ENCODE data around the gene SAMD14.
A peak's percentile ranks its signal among the peaks of the same experiment; 100 is the strongest.

The SAMD14 gene

DNA sequence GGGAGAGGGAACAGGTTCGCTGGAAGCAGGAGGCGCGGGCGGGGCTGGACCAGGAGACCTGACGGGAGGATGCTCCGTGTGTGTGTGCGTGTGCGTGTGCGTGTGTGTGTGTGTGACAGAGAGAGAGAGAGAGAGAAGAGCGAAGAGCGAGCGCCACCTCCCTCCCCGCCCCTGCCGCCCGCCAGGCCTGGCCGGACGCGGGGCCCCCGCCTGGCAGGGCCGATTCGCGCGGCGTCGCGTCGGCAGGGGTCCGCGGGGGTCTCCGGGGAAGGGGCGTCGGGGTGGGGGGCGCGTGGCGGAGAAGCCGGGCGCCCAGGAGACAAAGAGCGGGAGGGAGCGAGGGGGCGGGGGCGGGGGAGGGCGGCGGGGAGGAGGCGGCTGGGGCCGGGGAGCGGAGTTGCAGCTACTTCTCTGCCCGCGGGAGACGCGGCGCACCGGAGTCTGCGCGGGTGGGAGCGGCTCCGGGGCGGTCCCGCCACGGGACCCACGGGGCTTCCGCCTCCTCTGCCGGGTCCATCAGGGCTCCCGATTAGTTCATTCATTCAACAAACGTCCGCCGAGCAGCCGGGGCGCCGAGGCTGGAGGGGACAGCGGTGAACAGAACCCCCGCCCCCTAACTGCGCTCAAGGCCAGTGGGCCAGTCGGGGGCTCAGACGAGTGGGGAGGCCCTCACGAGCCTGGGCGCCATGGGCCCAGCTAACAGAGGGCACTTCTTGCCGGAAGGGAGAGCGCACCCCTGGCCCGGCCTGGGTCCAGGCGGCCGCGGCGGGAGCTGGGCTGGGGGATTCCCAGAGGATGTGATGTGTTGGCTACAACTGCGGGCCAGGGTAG lies at the start of gene SAMD14:
Gene SAMD14 (minus strand): TSS at position 433 of the 831 bp plus-strand sequence. CDS start 5,201 bp downstream, outside the sequence.
- H3K4me1 ChIP-seq (ENCODE audit: insufficient read depth, low read length) = peaks cover 19% of the 10 kb centered on the region
- no peaks in the 10 kb centered on the region for H3K9me3 ChIP-seq (ENCODE audit: low read length)
- no peaks in the 10 kb centered on the region for H3K27me3 ChIP-seq (ENCODE audit: insufficient read depth, low read length)
- peak within 1 kb of the TSS; percentile 91 for H2AFZ ChIP-seq (ENCODE audit: low read depth, low read length)
- H3K36me3 ChIP-seq (ENCODE audit: insufficient read depth, low read length) = peaks cover 2% of the 10 kb centered on the region
- H3K4me3 ChIP-seq (ENCODE audit: low read length) = peak within 1 kb of the TSS; percentile 60

DNA sequence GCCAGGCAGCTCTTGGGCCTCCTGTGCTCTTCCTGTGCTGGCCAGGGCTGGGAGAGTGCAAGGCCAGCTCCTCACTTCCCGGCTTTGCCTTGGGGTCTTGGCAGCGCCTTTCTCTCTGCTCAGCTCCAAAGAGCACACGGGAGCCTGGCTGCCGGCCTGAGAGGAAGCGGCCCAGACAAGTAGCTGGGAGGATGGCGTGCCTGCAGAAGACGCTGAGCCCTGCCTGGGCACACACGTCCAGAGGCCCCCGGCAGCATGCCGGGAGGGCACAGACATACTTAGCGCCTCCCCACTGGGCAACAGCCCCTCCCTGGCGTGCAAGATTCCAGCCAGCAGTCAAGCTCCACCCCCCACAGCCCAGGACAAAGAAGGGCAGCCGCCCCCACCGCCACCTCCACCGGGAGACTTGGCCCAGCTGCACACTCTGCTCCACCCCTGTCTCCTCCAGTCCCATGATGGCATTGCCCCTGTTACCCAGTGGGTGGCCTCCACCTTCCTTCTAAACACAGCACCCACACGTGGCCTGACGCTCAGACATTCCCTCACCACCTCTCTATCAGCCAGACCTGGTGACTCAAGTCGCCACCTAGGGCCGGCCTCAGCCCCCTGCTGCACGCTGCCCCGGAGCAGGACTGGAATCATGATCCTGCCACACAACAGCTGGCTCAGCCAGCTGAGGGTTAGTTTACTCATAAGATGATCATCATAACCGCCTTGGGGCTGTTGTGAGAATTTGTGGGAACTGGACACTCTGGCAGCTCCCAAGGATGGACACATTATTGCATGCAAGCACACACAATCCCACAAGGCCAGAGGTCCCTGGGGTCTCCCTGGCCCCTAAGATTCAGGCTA lies 48.2 kb upstream of the SAMD14 start:
- Histone ChIP-seq H3K27me3 (ENCODE audit: insufficient read depth, low read length) (peaks cover 10% of the 10 kb centered on the region), H3K4me3 (ENCODE audit: low read length) (peak overlapping the region; percentile 1), H3K4me1 (ENCODE audit: insufficient read depth, low read length) (peaks cover 10% of the 10 kb centered on the region), H3K36me3 (ENCODE audit: insufficient read depth, low read length) (no peaks in the 10 kb centered on the region), H3K9me3 (ENCODE audit: low read length) (no peaks in the 10 kb centered on the region), H2AFZ (ENCODE audit: low read depth, low read length) (peak overlapping the region; percentile 26)

DNA sequence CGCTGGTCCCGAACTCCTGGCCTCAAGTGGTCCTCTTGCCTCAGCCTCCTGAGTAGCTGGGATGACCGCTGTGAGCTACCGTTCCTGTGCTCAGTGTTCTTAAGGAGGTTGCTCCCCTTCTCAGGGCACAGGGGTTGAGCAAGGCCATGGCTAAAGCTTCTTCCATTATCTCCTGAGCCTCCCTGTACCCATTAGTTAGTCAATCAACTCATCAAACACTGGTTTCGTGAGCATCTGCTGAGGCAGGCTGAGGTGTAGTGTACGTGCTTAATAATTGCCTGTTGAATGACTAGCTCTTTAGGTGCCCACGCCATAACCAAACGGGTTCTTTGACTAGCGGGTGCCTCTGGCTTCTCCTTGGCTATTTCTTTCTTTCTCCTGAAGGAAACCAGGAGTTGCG lies 47.5 kb upstream of the SAMD14 start:
- Histone ChIP-seq H3K36me3 (ENCODE audit: insufficient read depth, low read length) (no peaks in the 10 kb centered on the region), H3K4me1 (ENCODE audit: insufficient read depth, low read length) (peaks cover 10% of the 10 kb centered on the region), H3K4me3 (ENCODE audit: low read length) (no peak overlapping the region), H3K9me3 (ENCODE audit: low read length) (no peaks in the 10 kb centered on the region), H3K27me3 (ENCODE audit: insufficient read depth, low read length) (peaks cover 10% of the 10 kb centered on the region), H2AFZ (ENCODE audit: low read depth, low read length) (peak overlapping the region; percentile 26)

DNA sequence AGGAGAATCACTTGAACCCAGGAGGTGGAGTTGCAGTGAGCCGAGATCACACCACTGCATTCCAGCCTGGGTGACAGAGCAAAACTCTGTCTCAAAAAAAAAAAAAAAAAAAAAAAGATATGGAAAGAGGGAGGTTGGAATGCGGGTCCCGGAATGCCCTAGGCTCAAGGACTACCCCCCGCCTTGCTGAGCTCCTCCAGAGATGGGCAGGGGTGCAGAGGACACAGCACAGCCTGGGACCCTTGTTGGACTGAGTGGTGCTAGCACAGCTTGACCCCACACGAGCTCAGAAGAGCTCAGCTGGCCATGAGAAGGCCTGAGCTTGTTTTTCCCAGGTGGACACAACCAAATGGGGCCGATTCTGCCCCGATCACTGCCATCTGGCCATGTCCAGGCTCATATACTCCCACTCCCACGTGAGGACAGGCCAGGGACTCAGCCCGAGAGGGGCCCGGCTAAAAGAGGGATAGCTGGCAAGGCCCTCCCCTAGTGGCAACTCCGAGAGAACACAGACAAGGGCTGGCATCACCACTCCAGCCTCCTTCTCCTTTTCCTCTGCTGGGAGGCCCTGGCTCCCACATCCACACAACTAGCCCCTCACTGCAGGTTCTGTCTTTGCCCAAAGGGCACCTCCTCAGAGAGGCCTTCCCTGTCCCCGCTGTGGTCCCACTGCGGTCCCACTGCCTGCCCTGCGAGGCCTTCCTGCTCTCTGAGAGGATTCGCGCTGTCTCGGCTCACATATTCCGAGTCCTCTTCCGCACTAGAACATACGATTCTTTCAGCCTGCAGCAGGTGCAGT lies 46.8 kb upstream of the SAMD14 start:
- H3K4me3 ChIP-seq (ENCODE audit: low read length) = no peak overlapping the region
- H3K4me1 ChIP-seq (ENCODE audit: insufficient read depth, low read length) = peaks cover 10% of the 10 kb centered on the region
- no peaks in the 10 kb centered on the region for H3K9me3 ChIP-seq (ENCODE audit: low read length)
- no peaks in the 10 kb centered on the region for H3K36me3 ChIP-seq (ENCODE audit: insufficient read depth, low read length)
- no peak overlapping the region for H2AFZ ChIP-seq (ENCODE audit: low read depth, low read length)
- peaks cover 10% of the 10 kb centered on the region for H3K27me3 ChIP-seq (ENCODE audit: insufficient read depth, low read length)

DNA sequence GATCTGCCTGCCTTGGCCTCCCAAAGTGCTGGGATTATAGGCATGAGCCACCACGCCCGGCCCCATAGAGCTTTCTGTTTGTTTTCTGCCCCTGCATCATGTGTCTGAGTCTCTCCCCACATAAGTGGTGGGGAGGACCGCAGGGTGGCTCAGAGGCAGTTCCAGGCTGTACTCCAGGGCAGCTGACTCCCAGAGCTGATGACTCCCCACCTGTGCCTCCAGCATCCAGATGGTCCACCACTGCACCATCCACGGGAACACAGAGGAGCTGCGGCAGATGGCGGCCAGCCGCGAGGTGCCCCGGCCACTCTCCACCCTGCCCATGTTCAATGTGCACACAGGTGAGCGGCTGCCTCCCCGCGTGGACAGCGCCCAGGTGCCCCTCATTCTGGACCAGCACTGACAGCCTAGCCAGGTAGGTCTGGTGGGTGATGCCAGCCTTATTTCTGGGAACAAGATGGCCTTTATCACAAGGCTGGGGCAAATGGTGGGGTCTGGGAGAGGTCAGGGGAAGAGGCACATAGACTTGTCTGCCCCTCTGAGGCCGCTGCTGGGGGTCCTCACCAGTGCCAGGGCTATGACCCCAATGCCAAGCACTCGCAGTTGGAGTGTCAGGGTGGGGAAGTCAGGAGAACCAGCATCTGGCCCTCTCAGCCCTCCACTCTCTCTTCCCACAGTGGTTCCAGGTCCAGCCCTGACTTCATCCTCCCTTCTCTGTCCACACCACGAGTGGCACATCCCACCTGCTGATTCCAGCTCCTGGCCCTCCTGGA lies 45.3 kb upstream of the SAMD14 start:
- H3K4me3 ChIP-seq (ENCODE audit: low read length) = no peak overlapping the region
- H3K36me3 ChIP-seq (ENCODE audit: insufficient read depth, low read length) = no peaks in the 10 kb centered on the region
- H3K27me3 ChIP-seq (ENCODE audit: insufficient read depth, low read length) = peaks cover 6% of the 10 kb centered on the region
- H2AFZ ChIP-seq (ENCODE audit: low read depth, low read length) = no peak overlapping the region
- H3K4me1 ChIP-seq (ENCODE audit: insufficient read depth, low read length) = peaks cover 10% of the 10 kb centered on the region
- H3K9me3 ChIP-seq (ENCODE audit: low read length) = no peaks in the 10 kb centered on the region

DNA sequence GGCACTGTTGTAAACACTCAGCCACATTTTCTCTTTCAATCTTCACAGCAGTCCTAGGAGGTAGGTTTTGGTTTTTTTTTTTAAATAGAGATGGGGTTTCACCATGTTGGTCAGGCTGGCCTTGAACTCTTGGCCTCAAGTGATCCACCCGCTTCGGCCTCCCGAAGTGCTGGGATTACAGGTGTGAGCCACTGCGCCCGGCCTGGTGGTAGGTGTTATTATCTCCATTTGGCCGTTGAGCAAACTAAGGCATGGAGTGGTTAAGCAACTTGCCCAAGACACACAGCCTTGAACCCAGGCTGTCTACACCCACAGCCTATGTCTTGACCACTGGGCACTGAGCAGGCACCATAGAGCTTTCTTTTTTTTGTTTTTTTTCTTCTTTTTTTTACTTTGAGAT lies 44.5 kb upstream of the SAMD14 start:
- Histone ChIP-seq H2AFZ (ENCODE audit: low read depth, low read length) (no peak overlapping the region), H3K4me1 (ENCODE audit: insufficient read depth, low read length) (peaks cover 10% of the 10 kb centered on the region)

DNA sequence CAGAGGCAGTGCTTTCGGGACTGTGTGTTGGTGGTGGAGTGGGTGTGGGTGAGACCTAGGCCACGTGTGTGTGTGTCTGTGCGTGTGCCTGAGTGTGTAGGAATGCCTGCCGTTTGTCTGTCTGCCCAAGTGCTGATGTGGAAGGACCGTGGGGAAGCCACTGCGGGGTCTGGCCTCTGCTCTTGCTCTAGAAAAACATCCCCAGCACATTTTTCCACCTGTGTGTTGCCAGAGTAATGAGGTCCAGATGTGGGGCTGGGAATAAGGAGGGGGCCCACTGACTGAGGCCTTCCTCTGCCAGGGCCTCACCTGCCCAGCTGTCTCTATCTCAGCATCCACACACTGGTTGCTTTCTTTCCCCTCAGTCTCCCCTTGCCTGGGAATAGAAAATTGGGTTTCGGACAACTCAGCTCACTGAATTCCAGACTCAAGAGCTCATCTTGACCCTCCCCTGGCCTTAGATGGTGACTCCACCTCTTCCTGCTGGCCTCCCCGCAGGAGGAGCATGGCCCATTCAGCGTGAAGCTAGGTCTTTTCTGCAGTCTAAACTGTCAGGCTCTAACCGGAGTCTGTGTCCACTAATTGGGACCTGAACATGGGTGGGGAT lies 43.5 kb upstream of the SAMD14 start:
- H3K4me3 ChIP-seq (ENCODE audit: low read length) = no peak overlapping the region
- peaks cover 5% of the 10 kb centered on the region for H3K27me3 ChIP-seq (ENCODE audit: insufficient read depth, low read length)
- no peak overlapping the region for H2AFZ ChIP-seq (ENCODE audit: low read depth, low read length)
- no peaks in the 10 kb centered on the region for H3K9me3 ChIP-seq (ENCODE audit: low read length)
- peaks cover 10% of the 10 kb centered on the region for H3K4me1 ChIP-seq (ENCODE audit: insufficient read depth, low read length)
- H3K36me3 ChIP-seq (ENCODE audit: insufficient read depth, low read length) = no peaks in the 10 kb centered on the region

More for the DNA sequence above, 44.5 kb upstream of the SAMD14 start:
- no peak overlapping the region for H3K4me3 ChIP-seq (ENCODE audit: low read length)
- peaks cover 5% of the 10 kb centered on the region for H3K27me3 ChIP-seq (ENCODE audit: insufficient read depth, low read length)
- H3K36me3 ChIP-seq (ENCODE audit: insufficient read depth, low read length) = no peaks in the 10 kb centered on the region
- no peaks in the 10 kb centered on the region for H3K9me3 ChIP-seq (ENCODE audit: low read length)

DNA sequence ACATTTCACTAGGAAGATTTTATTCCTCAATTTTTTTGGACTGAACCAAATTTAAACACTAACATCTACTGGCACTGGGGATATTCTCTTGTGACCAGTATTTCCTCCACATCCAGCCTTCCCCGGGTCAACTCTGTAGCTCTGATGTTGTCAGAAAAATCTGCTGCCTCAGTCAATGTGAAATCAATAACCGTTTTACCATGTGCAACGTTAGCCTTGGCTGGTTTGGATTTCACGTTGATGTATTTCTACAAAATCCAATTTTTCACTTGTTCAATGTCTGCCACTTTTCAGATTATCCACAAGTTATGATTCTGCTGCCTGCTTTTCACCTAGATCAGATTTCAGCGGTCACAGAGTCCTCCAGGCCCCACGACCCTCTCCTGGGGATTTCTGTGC lies 43.0 kb upstream of the SAMD14 start:
- no peaks in the 10 kb centered on the region for H3K36me3 ChIP-seq (ENCODE audit: insufficient read depth, low read length)
- no peaks in the 10 kb centered on the region for H3K9me3 ChIP-seq (ENCODE audit: low read length)
- H2AFZ ChIP-seq (ENCODE audit: low read depth, low read length) = no peak overlapping the region
- H3K4me3 ChIP-seq (ENCODE audit: low read length) = no peak overlapping the region
- H3K27me3 ChIP-seq (ENCODE audit: insufficient read depth, low read length) = peaks cover 5% of the 10 kb centered on the region
- peaks cover 5% of the 10 kb centered on the region for H3K4me1 ChIP-seq (ENCODE audit: insufficient read depth, low read length)

DNA sequence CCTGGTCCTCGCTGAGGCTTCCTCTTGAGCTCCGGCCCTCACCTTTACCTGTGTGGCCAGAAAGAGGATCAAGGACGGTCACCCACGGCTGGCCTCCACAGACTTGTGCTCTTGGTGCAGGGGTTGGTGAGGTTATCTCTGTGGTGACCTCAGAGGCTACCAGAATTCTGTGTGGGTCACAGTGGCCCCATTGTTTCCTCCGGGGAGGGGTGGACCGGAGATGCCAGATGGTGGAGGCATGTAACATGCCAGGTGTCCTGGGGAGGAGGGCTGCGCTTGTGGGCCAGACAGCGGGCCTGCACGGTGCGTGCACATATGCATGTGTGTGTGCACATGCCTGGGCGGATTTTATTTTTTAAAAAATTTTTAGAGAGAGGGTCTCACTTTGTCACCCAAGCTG lies 42.2 kb upstream of the SAMD14 start:
- Histone ChIP-seq H3K9me3 (ENCODE audit: low read length) (no peaks in the 10 kb centered on the region), H3K36me3 (ENCODE audit: insufficient read depth, low read length) (no peaks in the 10 kb centered on the region), H3K4me1 (ENCODE audit: insufficient read depth, low read length) (no peaks in the 10 kb centered on the region), H2AFZ (ENCODE audit: low read depth, low read length) (no peak overlapping the region), H3K4me3 (ENCODE audit: low read length) (no peak overlapping the region), H3K27me3 (ENCODE audit: insufficient read depth, low read length) (peaks cover 5% of the 10 kb centered on the region)

DNA sequence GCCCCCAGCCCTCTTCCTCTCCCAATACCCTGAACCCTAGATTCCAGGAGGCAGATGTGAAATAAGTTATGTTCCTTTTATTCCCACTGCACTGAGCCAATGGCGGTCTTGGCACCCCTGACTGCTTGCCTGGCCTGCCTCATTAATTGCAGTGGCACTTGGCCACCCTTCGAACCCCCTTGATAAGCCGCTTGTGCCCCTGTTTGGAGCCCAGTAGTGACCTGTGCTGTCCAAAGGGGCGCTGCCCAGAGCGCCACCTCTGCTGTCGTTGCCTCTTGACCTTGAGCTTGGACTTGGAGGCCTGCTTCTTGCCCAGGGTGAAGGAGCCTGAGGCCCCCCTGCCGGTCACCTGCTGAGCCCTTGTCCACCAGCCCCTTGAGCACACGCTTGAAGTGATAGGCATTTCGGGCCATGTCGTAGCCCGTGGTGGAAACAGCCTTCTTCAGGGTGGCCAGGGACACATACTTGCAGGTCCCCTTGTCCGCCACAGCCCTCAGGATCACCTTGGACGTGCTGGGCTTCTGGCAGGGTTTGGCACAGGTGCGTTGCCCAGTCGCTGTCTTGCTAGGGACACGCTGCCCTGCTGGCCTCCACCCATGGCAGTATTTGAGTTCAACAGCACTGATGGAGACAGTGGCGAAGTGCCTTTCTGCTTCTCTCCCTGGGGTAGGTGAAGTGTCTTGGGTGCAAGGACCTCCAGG lies 41.6 kb upstream of the SAMD14 start:
- Histone ChIP-seq H2AFZ (ENCODE audit: low read depth, low read length) (no peak overlapping the region), H3K9me3 (ENCODE audit: low read length) (no peaks in the 10 kb centered on the region), H3K27me3 (ENCODE audit: insufficient read depth, low read length) (peaks cover 5% of the 10 kb centered on the region), H3K36me3 (ENCODE audit: insufficient read depth, low read length) (no peaks in the 10 kb centered on the region), H3K4me3 (ENCODE audit: low read length) (no peak overlapping the region), H3K4me1 (ENCODE audit: insufficient read depth, low read length) (no peaks in the 10 kb centered on the region)

DNA sequence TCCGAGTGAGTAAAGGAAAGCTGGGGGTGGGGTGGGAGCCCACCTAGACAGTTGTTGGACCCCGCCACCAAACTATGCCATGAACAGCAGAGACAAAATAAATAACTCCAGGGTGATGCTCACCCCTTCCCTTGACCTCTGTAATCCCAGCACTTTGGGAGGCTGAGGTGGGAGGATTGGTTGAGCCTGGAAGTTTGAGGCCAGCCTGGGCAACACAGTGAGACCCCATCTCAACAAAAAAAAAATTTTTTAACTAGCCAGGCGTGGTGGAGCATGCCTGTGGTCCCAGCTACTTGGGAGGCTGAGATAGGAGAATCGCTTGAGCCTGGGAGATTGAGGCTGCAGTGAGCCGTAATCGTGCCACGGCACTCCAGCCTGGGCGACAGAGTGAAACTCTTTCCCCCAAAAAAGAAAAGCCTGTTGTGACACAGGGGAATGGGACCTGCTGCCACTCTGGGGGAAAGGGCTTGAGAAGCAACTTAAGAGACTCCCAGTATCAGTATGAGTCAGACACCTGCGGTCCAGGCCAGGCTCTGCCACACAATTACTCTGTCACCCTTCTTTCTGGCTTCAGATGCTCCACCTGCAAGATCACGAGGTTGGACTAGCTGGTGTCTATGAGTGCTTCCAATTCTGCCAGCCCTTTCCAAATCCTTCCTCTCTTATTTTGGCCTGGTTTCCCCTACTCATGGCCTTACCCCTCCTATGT lies 40.9 kb upstream of the SAMD14 start:
- no peaks in the 10 kb centered on the region for H3K36me3 ChIP-seq (ENCODE audit: insufficient read depth, low read length)
- H3K27me3 ChIP-seq (ENCODE audit: insufficient read depth, low read length) = peaks cover 5% of the 10 kb centered on the region
- H3K9me3 ChIP-seq (ENCODE audit: low read length) = no peaks in the 10 kb centered on the region
- no peak overlapping the region for H3K4me3 ChIP-seq (ENCODE audit: low read length)
- no peaks in the 10 kb centered on the region for H3K4me1 ChIP-seq (ENCODE audit: insufficient read depth, low read length)
- no peak overlapping the region for H2AFZ ChIP-seq (ENCODE audit: low read depth, low read length)
